ENCODE measurements around the gene USP47.
"Not testable (repeated sequence)": the region's sequence is repeated elsewhere in the genome, so short reads cannot be mapped to it uniquely, and the experiment has no call there.

The USP47 gene

DNA sequence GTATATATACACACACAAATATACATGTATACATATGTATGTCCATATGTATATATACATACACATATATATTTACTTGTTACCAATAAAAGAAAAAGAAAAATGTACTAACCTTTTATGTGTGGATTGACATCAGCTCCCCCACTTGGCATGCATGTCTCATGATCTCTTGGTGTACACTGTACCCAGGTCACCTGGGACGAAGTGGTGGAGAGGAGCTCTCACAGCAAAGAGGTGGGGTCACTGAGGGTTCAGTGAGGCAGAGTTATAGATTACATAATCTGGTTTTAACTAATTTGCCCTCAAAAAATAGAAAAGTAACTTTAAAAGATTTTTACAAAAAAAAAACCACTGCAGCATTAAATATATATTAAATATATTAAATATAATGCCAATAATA, 15.5 kb upstream of the USP47 start:
- TF ChIP-seq, protein P1, sequence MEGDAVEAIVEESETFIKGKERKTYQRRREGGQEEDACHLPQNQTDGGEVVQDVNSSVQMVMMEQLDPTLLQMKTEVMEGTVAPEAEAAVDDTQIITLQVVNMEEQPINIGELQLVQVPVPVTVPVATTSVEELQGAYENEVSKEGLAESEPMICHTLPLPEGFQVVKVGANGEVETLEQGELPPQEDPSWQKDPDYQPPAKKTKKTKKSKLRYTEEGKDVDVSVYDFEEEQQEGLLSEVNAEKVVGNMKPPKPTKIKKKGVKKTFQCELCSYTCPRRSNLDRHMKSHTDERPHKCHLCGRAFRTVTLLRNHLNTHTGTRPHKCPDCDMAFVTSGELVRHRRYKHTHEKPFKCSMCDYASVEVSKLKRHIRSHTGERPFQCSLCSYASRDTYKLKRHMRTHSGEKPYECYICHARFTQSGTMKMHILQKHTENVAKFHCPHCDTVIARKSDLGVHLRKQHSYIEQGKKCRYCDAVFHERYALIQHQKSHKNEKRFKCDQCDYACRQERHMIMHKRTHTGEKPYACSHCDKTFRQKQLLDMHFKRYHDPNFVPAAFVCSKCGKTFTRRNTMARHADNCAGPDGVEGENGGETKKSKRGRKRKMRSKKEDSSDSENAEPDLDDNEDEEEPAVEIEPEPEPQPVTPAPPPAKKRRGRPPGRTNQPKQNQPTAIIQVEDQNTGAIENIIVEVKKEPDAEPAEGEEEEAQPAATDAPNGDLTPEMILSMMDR (conservative IDR thresholded peaks at IDR 0.05; ENCODE audit: low read depth, low read length) = no peak
- no peak overlapping the region for H3K4me3 ChIP-seq (ENCODE audit: low read depth, low read length)
- DNase-seq (ENCODE audit: low read depth) = no peak

- no peak for DNase-seq (ENCODE audit: low read depth)
- H3K4me3 ChIP-seq (ENCODE audit: low read depth, low read length) = no peak overlapping the region
- TF ChIP-seq, protein P1 (conservative IDR thresholded peaks at IDR 0.05; ENCODE audit: low read depth, low read length) = no peak
Measured at GRCh38 chr11:11827272-11827671, 14.5 kb upstream of the USP47 start.

- DNase-seq (ENCODE audit: low read depth); H3K4me3 ChIP-seq (ENCODE audit: low read depth, low read length): not testable (repeated sequence)
Measured at GRCh38 chr11:11831406-11831805, 10.4 kb upstream of the USP47 start.

DNA sequence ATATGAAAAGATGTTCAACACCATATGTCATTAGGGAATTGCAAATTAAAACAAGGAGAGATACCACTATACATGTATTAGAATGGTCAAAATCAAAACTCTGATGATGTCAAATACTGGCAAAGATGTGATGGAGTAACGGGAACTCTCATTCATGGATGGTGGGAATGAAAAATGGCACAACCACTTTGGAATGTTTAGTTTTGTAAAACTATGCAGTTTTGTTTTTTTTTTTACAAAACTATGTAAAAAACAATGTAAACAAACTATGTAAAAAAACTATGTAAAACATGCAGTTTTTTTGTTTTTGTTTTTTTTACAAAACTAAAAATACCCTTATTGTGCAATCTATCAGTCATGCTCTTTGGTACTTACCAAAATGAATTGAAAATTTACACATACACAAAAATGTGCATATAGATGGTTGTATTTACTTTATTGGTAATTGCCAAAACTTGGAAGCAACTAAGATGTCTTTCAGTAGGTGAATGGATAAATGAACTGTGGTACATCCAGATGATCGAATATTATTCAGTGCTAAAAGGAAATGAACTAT, 5.0 kb upstream of the USP47 start:
- DNase-seq (ENCODE audit: low read depth) = no peak
- H3K4me3 ChIP-seq (ENCODE audit: low read depth, low read length) = no peak overlapping the region
- TF ChIP-seq, protein P1 (conservative IDR thresholded peaks at IDR 0.05; ENCODE audit: low read depth, low read length) = no peak

- TF ChIP-seq, protein P1 (conservative IDR thresholded peaks at IDR 0.05; ENCODE audit: low read depth, low read length) = no peak
- H3K4me3 ChIP-seq (ENCODE audit: low read depth, low read length) = no peak overlapping the region
- DNase-seq (ENCODE audit: low read depth) = no peak
Measured at GRCh38 chr11:11839718-11840117, 2.1 kb upstream of the USP47 start.

DNA sequence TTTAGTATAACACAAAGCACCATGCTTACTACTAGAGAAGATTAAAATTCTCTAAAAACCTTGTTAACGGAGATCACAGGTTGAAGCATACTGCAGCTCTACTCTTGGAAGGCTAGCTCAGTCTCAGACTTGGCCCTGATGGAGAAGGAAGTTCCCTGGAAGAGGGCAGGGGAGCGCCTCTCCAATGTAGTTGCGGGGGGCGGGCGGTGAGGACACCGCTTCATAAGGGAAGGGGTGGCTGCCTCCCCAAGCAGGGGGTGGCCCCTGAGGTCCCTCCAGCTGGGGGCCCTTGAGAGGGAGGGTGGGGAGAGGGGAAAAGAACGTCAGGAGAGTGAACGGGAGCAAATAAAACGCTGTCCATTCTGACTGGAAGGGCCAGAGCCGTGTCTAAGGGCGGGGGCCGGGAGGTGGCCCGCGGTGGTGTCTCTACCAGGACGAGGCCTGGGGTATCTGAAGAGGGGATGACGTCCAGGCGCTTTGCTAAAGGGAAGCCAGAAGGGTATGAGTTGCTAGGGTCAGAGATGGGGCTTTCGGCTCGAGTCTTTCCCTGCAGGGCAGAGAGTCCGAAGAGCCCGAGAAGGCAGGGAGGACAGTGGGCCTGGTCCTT, 553 bp upstream of the USP47 start:
- H3K4me3 ChIP-seq (ENCODE audit: low read depth, low read length) = peak overlapping the region; percentile 86
- TF ChIP-seq, protein P1 (conservative IDR thresholded peaks at IDR 0.05; ENCODE audit: low read depth, low read length) = no peak
- DNase-seq (ENCODE audit: low read depth) = peak; percentile 58

GRCh38 chr11:11842421-11843008, 743 bp downstream of the USP47 start:
- peak overlapping the region; percentile 86 for H3K4me3 ChIP-seq (ENCODE audit: low read depth, low read length)
- peak; percentile 91 for DNase-seq (ENCODE audit: low read depth)
- TF ChIP-seq, protein P1 (conservative IDR thresholded peaks at IDR 0.05; ENCODE audit: low read depth, low read length) = no peak
